HG03457 (cell line): ENCODE data around the gene FGFRL1.

ENCODE experiments used
- ATAC-seq: cut with Tn5 transposase; IDR thresholded peaks from one replicate; pipeline ENCODE4 v1.9.1; 2021; ENCODE audit warnings: moderate number of reproducible peaks; ENCODE audit not compliant: unreplicated experiment

Gene FGFRL1, protein sequence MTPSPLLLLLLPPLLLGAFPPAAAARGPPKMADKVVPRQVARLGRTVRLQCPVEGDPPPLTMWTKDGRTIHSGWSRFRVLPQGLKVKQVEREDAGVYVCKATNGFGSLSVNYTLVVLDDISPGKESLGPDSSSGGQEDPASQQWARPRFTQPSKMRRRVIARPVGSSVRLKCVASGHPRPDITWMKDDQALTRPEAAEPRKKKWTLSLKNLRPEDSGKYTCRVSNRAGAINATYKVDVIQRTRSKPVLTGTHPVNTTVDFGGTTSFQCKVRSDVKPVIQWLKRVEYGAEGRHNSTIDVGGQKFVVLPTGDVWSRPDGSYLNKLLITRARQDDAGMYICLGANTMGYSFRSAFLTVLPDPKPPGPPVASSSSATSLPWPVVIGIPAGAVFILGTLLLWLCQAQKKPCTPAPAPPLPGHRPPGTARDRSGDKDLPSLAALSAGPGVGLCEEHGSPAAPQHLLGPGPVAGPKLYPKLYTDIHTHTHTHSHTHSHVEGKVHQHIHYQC

DNA sequence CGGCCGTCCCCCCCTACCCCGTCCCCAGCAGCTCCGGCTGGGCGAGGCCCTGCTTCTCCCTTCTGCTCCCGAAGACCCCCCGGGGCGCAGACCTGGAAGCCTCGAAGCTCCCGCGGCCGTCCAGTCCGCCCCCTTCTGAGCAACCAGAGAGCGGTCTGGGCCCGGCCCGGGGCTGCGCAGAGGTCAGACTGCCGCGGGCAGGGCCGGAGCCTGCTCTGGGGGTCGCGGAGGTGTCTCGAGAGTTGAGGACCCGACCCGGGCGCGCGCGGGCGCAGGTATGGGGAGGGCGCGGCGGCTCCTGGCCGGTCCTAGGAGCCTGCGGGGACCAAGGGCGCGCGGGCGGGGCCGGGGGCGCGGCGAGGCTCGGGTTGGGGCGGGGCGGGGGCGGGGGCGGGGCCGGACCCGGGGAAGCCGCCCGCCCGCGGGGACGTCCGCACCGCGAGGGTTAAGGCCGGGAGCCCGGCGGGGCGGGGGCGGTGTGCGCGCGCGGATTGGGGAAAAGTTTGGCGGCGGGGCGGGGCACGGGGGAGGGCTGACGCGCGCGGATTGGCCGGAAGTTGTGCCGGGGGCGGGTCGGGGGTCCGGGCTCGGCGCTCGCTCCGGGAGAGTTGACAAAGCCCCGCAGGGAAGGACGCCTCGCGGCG, at the start of gene FGFRL1:
FGFRL1 (plus strand) TSS at position 605 of the 644 bp plus-strand sequence. CDS start 860 bp downstream, outside the sequence.
- ATAC-seq: no peak

DNA sequence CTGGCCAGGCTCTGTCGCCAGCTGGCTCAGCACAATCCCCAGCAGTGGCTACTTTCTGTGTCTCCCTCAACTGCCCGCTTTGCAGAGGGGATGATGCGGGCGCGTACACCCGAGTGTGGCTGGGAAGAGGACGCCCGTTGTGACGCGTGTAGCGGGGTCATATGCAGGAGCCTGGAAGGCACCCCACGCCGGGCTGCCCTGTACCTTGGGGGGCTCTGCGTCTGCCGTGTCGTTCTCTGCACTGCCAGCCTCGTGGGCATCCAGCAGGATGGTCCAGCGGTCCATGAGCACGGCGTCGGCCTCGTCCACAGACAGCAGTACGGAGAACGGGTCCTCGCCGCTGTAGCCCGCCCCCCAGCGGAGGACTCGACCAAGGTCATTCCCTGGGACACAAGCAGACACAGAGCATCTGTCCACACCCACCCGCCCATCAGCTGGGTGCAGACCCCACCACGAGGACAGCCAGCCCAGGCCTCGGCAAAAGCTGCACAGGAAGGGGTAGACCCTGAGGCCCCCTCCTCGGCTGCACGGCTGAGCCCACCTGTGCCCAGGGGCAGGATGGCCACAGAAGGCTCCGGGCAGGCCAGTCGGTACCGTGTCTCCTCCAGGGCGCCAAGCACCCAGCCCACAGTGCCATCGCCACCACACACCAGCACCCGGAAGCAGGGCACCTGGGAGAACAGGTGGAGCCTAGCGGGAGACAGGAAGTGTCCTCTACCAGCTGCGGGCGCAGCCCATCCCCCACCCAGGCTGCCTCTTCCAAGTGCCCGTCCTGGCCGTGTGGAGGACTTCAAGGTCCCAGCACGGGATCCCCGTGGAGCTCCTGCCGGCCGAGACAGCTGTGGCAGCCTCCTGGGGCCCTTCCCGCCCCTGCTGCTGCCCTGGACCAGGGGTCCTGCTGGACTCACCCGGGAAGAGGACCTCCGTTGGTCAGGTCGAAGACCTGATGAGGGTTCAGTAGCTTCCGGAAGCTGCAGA, 48.9 kb upstream of the FGFRL1 start:
- ATAC-seq: no peak

DNA sequence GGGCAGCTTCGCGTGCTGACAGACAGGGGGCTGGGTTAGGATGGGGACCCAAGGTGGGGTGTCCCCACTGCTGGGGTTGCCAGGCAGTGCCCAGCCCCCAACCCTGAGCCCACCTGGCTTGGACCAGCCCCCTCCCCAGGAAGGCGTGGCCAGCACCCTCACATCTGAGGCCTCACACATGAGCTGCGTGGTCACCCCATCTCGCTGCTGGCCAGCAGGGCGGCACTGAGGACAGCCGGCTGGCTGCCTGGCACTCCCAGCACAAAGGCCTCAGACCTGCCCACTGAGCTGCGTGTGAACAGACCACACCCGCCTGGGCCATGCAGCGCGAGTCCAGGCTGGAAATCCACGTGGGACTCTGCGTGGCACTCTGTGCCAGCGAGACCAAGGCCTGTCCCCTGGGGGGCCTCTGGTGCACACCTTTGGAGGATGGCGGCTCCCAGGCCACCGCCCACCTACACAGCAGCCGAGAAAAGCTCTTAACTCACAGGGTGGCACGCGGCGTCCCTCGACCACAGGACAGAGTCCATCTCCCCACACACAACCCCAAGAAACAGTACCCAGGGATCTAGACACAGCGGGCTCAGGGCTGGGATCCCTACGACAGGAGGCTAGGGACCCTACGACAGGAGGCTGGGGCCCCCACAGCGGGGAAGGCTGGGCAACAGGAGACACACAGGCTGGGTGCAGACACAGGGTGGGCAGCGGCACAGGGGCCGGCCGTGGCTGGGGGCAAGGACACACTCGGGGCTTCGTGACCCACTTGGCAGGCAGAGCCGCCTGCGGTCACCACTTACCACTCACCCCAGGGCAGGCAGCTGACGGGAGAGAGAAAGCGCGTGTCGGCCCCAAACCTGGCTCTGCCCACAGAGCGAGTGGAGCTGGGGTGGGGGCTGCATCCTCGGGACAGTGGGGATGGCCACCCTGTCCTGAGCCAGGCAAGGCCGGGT, 47.9 kb upstream of the FGFRL1 start:
- no peak for ATAC-seq

DNA sequence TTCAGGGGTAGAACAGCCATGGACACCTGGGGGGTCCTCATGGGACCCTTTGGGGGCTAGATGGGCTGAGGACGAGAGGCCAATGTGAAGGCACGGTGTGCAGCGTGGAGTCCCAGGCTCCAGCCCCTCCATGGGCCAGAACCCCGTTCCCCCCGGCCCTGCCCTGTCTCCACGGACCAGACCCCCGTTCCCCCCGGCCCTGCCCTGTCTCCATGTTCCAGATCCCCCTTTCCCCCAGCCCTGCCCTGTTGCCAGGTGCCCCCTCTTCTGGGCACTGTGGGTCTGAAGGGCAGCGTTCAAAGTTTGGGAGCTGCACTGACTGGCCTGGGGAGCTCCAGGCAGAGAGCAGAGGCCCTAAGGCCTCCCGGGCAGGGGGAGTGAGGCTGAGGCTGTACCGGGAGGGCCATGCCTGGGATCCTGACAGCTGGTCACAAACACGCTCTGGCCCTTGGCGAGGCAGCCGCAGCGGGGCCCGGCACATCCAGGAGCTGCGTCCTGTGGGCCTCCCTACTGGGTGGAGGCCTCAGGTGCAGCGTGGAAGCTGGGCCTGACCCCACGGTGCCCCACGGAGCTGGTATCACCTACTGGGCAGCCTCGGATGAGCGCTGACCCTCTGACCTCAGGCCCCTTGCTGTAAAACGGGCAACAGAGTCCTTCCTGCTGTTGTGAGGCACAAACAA, 46.9 kb upstream of the FGFRL1 start:
- ATAC-seq: no peak

DNA sequence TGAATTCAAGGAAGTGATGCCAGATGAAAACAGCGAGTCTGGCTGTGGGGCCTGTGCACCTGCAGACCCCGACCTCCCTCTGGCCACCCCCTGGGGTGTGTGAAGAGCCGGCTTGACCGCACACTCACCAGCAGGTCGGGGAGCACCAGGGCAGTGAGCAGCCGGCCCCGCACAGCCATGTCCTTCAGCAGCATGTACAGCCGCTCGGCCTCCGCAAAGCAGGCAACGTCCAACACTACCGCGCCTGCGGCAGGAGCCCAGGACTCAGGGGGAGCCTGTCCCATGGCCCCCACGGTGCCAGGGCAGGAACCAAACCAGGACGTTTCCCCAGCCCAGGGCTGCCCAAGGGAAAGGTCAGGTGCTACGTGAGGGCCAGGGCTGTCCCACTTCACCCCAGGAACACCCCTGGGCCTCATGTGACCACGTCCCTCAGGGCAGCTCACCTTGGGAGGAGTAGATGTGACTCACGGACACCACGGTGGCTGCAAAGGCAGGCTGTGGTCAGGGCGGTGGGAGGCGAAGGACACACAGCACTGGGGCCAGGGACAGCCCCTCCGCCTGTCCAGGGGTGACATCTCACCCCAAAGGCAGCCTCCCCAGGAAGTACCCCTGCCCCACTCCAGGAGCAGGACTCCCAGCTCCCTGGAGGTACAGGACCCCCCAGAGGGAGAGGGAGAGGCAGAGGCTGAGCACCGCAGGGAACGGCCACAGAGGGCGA, 46.2 kb upstream of the FGFRL1 start:
- ATAC-seq: no peak

DNA sequence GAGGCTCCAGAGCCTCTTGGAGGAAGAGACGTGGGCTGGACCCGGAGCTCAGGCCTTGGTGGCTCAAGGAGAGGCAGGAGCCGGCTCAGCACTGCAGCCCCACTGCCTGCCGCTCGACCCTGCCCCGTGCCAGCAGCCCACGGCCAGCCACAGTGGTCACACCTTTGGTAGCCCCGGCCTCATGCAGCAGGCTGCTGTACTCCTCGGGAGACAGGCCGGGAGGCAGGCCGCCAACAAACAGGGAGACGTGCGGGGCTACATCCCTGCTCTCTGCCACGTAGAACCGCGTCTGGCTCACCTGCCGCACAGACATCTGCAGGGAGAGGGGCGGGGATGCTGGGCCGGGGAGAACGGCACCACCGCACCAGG, 45.7 kb upstream of the FGFRL1 start:
- no peak for ATAC-seq

DNA sequence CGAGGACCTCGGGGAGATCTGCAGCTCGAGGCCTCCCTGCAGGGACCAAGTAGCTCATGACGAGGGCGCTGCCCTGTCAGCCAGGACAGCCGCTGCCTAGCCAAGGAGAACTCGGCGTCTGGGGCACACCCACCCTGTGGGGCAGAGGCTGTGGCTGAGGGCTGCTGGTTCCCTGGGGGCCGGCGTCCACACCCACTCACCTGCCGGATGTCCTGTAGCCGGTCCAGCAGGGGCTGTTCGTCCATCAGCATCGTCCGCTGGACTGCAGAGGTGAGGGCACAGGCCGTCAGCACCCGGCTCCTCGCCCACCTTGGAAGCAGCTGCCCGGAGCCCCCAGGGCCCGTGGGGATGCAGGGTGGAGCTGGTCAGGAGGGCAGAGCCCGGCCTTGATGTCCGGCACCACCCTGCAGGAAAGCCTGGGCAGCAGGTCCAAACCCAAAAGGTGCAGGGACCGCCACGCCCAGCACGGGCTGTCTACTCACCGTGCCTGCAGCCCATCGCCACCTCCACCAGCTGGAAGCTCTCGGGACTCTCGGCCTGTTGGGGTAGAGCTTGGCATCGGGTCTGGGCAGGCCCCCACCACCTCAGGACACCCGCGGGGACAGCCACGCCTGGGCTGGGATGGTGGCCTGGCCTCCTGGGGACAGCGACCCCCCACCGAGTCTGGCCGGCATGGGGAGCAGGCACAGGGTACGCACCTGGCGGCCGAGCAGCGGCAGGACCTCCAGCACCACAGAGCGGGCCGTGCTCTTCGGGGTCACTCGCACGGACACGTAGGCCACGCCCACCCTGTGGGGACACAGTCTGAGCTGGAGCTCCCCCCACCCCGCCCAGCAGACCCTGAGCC, 44.9 kb upstream of the FGFRL1 start:
- ATAC-seq: no peak

DNA sequence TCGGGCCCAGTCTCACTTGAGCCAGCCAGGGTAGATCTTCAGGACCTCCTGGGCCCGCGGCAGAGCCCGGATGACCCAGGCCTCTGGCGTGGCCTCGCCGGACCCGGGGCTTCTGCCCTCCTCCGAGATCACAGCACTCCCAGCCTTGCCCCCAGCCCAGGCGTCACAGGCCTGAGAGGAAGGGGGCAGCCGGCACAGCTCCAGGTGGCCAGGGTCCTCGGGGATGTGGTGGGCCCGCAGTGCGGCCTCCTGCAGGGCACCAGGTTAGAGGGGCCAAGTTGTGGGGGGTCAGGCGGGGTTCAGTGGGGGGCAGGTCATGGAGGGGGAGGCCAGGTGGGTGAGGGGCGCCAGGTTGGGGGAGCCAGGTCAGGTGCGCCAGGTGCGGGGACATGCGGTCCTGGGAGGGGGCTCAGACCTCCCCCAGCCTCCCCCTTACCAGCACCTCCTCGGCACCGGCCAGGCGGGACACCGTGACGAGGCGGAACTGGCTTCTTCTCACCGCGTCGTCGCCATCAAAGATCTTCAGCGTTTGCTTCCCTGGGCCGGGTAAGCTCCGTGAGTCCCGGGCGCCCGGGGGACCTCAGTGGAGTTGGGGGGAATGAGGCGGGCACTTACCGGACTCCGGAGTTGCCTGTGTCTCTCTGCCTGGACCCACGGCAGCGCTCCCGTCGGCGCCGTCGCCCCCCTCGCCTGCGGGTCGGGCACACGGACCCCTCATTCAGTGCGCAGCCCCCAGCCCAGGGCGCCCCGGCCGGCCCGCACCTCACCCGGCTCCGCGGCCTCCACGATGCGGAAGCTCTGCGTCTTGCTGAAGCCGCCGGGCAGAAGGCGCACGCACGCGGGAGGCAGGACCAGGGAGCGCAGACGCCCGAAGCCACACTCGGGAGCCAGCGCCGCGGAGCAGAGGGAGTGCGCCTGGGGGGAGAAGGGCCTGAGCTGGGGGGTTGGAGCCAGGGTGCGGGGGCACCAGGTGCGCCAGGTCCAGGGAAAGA, 44.0 kb upstream of the FGFRL1 start:
- ATAC-seq: no peak

DNA sequence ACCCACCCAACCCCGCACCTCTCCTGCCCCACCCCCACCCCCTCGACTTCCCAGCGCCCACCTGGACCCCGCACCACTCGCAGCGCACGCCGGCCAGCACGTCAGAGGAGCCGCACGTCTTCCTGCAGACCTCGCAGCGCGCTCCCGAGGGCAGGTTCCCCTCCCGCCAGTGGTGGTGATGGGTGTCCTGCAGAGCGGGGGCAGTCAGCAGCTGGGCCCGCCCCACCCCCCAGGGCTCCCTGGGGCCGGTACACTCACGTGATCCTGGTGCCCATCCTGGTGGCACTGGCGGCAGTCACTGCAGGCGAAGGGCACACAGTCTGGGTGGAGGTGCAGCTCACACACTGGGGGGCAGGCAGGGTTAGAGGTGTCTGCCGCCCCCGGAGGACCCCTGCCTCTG, 43.2 kb upstream of the FGFRL1 start:
- no peak for ATAC-seq

DNA sequence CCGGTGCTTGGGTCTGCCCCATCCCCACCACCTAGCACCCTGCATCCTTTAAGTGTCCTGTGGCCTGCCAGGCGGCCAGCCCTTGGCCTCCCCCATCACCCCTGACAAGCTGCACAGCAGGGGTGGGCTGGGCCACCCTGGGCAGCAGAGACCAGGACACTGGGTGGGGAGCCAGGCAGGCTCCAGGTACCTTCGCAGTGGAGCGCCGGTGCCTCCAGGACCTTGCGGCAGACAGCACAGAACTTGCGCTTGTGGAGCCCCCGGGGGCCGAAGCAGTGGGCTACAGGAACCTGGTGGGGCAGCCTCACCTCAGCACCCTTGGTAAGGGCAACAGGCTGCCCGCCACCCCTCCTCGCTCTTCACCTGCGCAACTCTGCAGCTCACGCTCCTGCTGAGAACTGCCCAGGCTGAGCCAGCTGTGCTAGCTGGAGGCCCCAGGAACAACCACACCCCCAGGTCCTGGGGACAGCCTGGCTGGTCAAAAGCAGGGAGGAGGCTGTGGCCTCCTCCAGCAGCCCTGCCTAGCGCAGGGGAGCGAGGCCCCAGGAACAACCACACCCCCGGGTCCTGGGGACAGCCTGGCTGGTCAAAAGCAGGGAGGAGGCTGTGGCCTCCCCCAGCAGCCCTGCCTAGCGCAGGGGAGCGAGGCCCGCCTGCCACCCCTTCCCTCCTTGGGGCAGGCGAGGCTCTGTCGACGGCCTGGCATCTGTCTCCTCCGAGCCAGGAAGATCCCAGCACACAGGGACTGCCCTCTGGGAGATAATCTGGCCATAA, 42.6 kb upstream of the FGFRL1 start:
- no peak for ATAC-seq

DNA sequence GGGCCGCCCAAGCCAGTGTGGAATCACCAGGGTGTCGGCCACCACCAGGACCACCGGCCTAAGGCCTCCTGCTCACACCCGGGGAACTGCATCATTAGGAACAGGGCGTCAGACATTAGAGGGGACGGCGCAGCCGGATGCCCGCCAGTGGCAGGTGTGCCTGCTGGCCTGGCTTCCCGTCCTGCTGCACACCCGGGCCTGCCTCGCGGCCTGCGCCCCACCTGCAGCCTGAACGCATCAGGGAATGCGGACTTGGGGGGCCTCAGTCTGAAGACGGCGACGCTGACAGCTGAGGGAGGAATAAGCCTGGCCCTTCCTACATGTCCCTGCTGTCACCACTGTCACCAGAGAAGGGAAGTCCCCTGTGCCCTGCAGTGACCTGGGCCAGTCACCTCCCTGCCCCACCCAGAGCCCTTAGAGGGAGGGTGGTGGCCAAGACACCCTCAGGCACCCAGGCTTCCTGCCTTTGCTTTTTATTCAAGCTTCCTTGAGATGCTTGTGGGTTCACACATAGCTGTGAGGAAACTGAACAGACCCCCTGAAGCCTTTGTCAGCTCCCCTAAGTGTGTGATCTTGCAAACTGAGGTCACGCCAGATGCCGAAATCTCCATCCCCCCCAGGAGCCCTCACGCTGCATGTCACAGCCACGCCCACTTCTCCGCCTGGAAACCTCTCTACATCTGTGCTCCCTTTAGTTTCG, 41.2 kb upstream of the FGFRL1 start:
- no peak for ATAC-seq

DNA sequence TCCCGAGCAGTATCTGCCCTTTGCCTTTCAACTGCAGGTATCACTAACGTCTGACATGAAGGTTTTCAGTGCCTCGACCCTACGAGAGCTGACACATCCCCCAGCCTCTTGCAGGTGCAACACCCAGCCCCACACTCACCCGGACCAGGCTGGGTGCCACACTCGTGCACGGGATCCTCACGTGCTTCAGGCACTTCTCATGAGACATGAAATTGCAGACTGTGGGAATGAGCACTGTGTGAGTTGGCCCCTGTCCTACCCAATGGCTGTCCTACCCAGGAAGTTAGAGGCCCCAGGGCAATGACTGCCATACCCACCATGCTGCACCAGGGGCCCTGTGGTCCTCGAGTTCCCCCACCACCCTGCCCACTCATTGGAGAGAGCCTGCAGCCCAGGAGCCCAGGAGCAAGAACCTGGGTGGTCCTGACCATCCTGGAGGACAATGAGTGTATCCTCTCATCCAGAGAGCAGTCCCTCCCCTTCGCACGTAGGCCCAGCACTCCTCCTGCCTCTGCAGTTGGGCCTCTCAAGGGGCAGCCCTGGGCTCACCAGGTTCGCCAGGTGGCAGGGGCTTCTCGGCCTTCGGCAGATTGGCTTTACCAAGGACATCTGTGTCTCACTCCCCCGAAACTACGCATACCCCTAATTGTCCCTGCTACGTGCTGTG, 40.4 kb upstream of the FGFRL1 start:
- ATAC-seq: no peak

DNA sequence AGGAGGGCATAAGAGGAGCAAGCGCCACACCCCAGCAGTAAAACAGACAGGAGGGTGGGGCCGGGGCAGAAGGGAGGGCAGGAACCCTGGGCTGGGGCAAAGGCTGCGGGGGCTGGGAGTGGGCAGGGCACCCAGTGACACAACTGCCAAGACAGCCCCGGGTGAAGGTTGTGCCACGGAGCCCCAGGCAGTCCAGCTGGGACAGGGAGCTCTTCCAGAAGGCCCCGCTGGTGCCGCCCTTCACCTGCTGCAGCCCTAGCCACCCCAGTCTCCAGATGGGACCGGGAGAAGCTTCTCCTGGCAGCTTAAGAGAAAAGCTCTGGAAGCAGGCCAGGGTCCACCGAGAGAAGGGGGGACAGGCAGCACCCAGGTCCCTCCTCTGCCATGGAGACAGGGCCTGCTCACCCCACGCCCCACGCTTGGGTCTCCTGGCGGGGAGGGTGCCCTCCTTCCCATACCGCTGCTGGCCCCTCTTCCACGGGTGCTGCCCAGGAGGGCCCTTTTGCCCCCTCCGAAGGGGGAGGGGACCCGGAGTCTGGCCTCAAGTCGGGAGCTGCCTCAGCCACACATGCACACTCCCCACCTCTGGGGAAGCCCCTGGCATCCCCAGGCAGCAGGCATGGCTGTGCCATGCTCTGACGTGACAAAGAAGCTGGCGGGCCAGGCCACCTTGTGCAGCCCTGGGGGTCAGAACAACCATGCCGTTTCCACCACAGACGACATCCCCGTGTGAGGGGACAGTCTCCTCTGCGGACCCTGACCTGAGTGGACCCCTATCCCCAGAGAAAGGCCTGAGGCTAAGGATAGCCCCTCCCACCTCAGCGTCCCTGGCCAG, 39.5 kb upstream of the FGFRL1 start:
- ATAC-seq: no peak
